KMS-11 (cell line): Measurements from ENCODE around the gene PRKCE.

Experiments
- H2AFZ ChIP-seq: fragments of 200-600 bp; sonication (generic); 2 replicates; pipeline ENCODE4 v1.6.1; 2016; ENCODE audit warnings: antibody characterized with exemption, mixed run types, low read depth
- H3K27ac ChIP-seq: fragments of 200-600 bp; sonication (generic); 2 replicates; pipeline ENCODE4 v1.6.1; 2016; ENCODE audit warnings: mild to moderate bottlenecking, mixed run types
- H3K27me3 ChIP-seq: fragments of 200-600 bp; sonication (generic); 2 replicates; pipeline ENCODE4 v1.6.1; 2017; ENCODE audit warnings: mild to moderate bottlenecking, low read depth, mixed run types, moderate library complexity; ENCODE audit not compliant: insufficient read depth
- H3K36me3 ChIP-seq: fragments of 200-600 bp; sonication (generic); 2 replicates; pipeline ENCODE4 v1.6.1; 2017; ENCODE audit warnings: mild to moderate bottlenecking, mixed run types; ENCODE audit not compliant: insufficient read depth
- H3K4me1 ChIP-seq: fragments of 200-600 bp; sonication (generic); 2 replicates; pipeline ENCODE4 v1.6.1; 2016; ENCODE audit warnings: mild to moderate bottlenecking, low read depth, mixed run types; ENCODE audit not compliant: poor library complexity, severe bottlenecking
- H3K4me2 ChIP-seq: fragments of 200-600 bp; sonication (generic); 2 replicates; pipeline ENCODE4 v1.7.0; 2016; ENCODE audit warnings: mild to moderate bottlenecking, mixed run types
- H3K4me3 ChIP-seq: fragments of 200-600 bp; sonication (generic); IDR thresholded peaks from 2 replicates; pipeline ENCODE4 v1.6.1; 2017; ENCODE audit warnings: low read depth, low read length, mixed read lengths; ENCODE audit not compliant: insufficient read depth
- H3K79me2 ChIP-seq: fragments of 200-600 bp; sonication (generic); 2 replicates; pipeline ENCODE4 v1.6.1; 2016; ENCODE audit warnings: low read depth, mixed run types; ENCODE audit not compliant: insufficient read depth
- H3K9ac ChIP-seq: fragments of 200-600 bp; sonication (generic); 2 replicates; pipeline ENCODE4 v1.6.1; 2016; ENCODE audit warnings: mild to moderate bottlenecking, mixed run types
- H4K20me1 ChIP-seq: fragments of 200-600 bp; sonication (generic); 2 replicates; pipeline ENCODE4 v1.6.1; 2016; ENCODE audit warnings: mild to moderate bottlenecking, mixed run types; ENCODE audit not compliant: insufficient read depth
- CTCF ChIP-seq: fragments of 200-600 bp; sonication (generic); conservative IDR thresholded peaks from 2 replicates; pipeline ENCODE4 v1.6.1; 2017; ENCODE audit warnings: low read depth, mild to moderate bottlenecking, antibody characterized with exemption, low read length, moderate library complexity, mixed read lengths

Gene PRKCE

GRCh38 chr2:45951025-45951727, 299.7 kb downstream of the PRKCE start:
- Histone ChIP-seq H3K4me1 (no peaks in the 10 kb centered on the region), H3K27ac (no peak overlapping the region), H3K9ac (no peak overlapping the region), H3K4me3 (no peak overlapping the region), H3K4me2 (no peak overlapping the region), H3K79me2 (no peaks in the 10 kb centered on the region), H3K27me3 (no peaks in the 10 kb centered on the region), H4K20me1 (no peaks in the 10 kb centered on the region), H3K36me3 (no peaks in the 10 kb centered on the region), H2AFZ (no peak overlapping the region)
- no peak for TF ChIP-seq CTCF

GRCh38 chr2:45952591-45952990, 301.1 kb downstream of the PRKCE start:
- no peaks in the 10 kb centered on the region for H3K36me3 ChIP-seq
- H3K4me1 ChIP-seq: no peaks in the 10 kb centered on the region
- TF ChIP-seq CTCF: no peak
- H2AFZ ChIP-seq: no peak overlapping the region
- H3K9ac ChIP-seq: no peak overlapping the region
- no peaks in the 10 kb centered on the region for H3K27me3 ChIP-seq
- no peak overlapping the region for H3K4me3 ChIP-seq
- no peak overlapping the region for H3K27ac ChIP-seq
- H3K79me2 ChIP-seq: no peaks in the 10 kb centered on the region
- H3K4me2 ChIP-seq: no peak overlapping the region
- H4K20me1 ChIP-seq: no peaks in the 10 kb centered on the region

GRCh38 chr2:45953376-45954027, 302.0 kb downstream of the PRKCE start:
- no peaks in the 10 kb centered on the region for H3K36me3 ChIP-seq
- no peak overlapping the region for H3K27ac ChIP-seq
- H3K27me3 ChIP-seq: no peaks in the 10 kb centered on the region
- no peak overlapping the region for H3K4me2 ChIP-seq
- H4K20me1 ChIP-seq: no peaks in the 10 kb centered on the region
- H3K4me3 ChIP-seq: no peak overlapping the region
- H3K9ac ChIP-seq: no peak overlapping the region
- H3K4me1 ChIP-seq: no peaks in the 10 kb centered on the region
- no peaks in the 10 kb centered on the region for H3K79me2 ChIP-seq
- H2AFZ ChIP-seq: no peak overlapping the region
- no peak for TF ChIP-seq CTCF

- H3K4me3 ChIP-seq: no peak overlapping the region
- H3K36me3 ChIP-seq: no peaks in the 10 kb centered on the region
- no peak overlapping the region for H2AFZ ChIP-seq
Observed at GRCh38 chr2:45954233-45954850, 302.9 kb downstream of the PRKCE start.

More at GRCh38 chr2:45954233-45954850, 302.9 kb downstream of the PRKCE start:
- Histone ChIP-seq H3K4me2 (no peak overlapping the region), H3K4me1 (no peaks in the 10 kb centered on the region), H4K20me1 (no peaks in the 10 kb centered on the region), H3K27ac (no peak overlapping the region), H3K9ac (no peak overlapping the region), H3K27me3 (no peaks in the 10 kb centered on the region), H3K79me2 (no peaks in the 10 kb centered on the region)
- no peak for TF ChIP-seq CTCF
